Stimulated activated CD4-positive, alpha-beta T cell treated with anti-CD3 and anti-CD28 coated beads, Interleukin-2, amount 100 ng/mL, for 24 hours (primary cell): ENCODE results near the gene PRSS56.
"Not testable (repeated sequence)": the region's sequence is repeated elsewhere in the genome, so short reads cannot be mapped to it uniquely, and the experiment has no call there.

Experiments used
- DNase-seq, 2 donors: peaks; one replicate each; pipeline ENCODE4 v3.0.0-alpha.2; 2020

Gene PRSS56

GRCh38 chr2:232542715-232543467 is 22.7 kb downstream of the PRSS56 start:
- DNase-seq = no peak

DNA sequence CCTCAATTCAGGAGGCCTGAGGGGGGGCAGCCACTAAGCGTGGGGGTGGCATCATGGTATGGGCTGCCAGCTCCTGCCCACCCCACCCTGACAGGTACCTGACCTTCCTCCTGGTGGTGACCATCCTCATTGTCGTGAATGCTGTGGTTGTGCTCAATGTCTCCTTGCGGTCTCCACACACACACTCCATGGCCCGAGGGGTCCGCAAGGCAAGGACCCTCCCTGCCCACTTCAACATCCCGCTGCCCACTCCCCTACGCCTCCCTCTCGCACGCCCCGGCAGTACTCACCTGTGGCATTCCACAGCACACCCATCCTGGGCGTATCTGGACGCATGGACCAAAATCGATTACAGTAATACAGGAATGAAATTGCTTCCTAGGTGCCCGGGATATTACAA is 23.3 kb downstream of the PRSS56 start:
- no peak for DNase-seq

GRCh38 chr2:232543928-232544631 is 23.9 kb downstream of the PRSS56 start:
- DNase-seq = no peak

GRCh38 chr2:232544674-232545073 is 24.5 kb downstream of the PRSS56 start:
- no peak for DNase-seq

GRCh38 chr2:232545511-232546375 is 25.6 kb downstream of the PRSS56 start:
- DNase-seq = no peak

- DNase-seq = no peak
Measured at GRCh38 chr2:232547991-232548390, 27.8 kb downstream of the PRSS56 start.

GRCh38 chr2:232549655-232550353 is 29.6 kb downstream of the PRSS56 start:
- DNase-seq = no peak

DNA sequence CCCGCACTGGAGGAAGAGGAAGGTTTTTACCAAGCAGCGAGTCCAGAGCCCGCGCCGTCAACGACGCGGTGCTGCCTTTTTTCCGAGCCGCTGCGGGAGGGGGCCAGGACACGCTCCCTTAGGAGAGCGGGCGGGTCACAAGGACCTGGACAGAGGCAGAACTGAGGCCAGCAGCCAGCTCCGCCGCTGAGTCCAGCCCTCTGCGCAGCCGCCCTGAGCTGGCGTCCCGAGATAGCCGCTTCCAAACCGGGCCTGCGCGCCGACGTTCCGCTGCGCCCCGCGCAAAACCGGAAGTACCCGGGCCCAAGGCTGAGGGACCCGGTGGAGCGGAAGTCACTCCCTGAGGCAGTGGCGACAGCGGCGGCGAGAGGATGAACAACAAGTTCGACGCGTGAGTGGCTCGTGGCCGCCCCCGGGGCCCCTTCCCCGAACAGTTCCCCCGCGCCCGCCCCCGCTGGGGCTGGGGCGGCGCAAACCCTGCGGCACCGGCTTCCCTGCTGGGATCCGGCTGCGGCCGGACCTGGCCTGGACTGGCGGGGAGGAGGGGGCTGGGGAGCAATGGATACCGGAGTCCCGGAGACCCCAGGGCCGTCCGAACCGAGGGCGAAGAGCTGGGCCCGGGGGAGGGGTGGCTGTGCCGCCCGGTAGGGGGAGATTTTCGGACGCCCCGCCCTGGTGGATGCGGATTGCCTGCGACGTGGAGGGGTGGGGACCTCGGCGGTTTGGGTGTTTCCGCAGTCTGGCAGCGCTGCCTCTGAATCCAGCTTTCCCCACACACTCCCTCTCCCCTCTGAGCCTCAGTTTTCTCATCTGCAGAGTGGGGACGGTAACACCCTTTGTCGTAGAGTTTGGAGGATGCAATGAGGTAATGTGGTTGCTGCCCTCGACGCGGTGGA is 30.4 kb downstream of the PRSS56 start, which contains the start of the genes EIF4E2 and TIGD1:
Gene EIF4E2, plus strand, starts transcription at position 336 of the 896 bp plus-strand sequence. Its CDS starts 36 bp downstream, at position 372.
Gene TIGD1, minus strand, starts transcription at position 204 of the 896 bp plus-strand sequence. CDS start 675 bp downstream, outside the sequence.
- DNase-seq = peak; percentile 93 to 94

DNA sequence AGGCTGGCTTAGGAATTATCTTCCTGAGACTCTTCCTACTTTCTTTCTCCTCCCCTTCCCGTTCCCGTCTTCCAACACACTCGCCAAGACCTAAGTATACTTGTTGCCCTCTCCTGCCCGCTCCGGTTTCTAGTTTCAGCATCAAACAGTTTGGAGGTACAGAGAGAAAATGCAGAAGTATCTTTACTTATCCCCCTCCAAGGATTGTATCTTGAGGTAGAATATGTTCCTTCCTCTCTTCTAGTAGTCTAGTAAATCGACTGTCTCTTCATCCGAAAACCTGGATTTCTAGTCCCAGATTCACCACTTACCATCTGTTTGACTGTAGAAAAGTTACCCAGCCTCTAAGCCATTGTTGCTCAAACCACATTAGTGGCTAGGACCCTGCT is 31.1 kb downstream of the PRSS56 start:
- DNase-seq = no peak

DNA sequence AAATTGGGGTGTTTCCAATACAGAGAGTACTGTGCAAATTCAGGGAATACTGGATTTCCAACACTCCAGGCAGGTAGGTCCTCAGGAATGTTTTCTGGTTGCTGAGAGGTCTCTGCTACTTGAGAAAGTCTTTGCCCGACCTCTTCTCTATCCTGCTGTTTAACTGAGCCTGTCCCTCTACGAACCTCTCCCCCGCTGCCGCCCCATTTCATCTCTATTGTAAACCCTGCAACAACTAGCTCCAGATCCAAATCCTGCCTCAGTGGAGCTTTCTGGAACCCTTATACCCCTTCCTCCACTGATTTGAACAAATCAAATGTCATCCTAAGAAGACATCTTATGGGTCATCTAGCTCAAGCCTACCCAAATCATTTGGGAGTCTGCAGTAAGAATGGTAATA is 31.6 kb downstream of the PRSS56 start:
- DNase-seq = no peak

- DNase-seq = no peak
Measured at GRCh38 chr2:232556426-232556825, 36.2 kb downstream of the PRSS56 start.

- no peak for DNase-seq
Measured at GRCh38 chr2:232562515-232563151, 42.4 kb downstream of the PRSS56 start.

DNA sequence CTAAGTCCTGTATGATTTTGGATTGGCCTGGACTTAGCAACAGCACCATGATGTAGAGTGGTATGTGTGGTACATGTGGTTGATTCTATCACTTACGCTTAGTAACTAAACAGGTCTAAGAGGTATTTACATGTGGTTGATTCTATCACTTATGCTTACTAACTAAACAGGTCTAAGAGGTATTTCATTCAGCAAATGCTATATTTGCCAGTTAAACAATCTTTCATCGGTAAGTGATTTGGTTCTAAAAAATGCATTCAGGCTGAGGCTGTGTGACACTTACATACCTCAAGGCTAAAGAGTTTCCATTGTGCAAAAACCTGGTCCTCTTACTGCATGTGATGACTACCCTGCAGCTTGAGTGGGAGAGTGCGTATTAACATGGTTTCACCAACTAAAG is 43.4 kb downstream of the PRSS56 start:
- DNase-seq = no peak

GRCh38 chr2:232567721-232568120 is 47.5 kb downstream of the PRSS56 start:
- DNase-seq = no peak

GRCh38 chr2:232568161-232568560 is 48.0 kb downstream of the PRSS56 start:
- no peak for DNase-seq

DNA sequence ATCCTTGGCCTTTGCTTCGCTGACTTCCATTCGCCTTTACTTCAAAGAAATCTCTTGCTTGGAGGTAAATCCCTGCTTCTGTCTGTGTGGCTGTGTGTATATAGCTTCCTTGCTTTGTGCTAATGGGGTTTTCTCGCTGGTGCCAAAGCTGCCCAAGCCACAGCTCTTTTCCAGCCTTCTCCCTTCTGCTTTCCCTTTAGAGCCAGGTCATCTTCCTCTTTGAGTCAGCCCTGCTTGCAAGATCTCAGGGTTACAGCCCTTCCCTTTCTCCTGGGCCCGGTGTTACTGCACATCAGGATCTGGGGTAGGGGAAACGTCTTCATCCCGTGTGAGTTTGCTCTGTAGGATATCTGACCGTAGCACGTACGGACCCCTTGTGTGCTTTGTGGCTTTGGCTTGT is 49.4 kb downstream of the PRSS56 start:
- DNase-seq = no peak

DNA sequence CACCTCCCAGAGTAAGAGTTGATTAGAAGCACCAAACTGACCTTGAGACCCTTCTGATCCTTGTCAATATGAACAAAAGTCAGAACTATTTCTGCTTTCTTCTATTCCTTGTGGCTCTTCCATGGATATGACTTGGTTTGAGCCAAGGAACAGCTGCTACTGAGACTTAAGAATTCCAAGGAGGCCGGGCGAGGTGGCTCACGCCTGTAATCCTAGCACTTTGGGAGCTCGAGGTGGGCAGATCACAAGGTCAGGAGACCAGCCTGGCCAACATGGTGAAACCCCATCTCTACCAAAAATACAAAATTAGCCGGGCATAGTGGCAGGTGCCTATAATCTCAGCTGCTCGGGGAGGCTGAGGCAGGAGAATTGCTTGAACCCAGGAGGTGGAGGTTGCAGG is 50.3 kb downstream of the PRSS56 start:
- DNase-seq = not testable (repeated sequence)

DNA sequence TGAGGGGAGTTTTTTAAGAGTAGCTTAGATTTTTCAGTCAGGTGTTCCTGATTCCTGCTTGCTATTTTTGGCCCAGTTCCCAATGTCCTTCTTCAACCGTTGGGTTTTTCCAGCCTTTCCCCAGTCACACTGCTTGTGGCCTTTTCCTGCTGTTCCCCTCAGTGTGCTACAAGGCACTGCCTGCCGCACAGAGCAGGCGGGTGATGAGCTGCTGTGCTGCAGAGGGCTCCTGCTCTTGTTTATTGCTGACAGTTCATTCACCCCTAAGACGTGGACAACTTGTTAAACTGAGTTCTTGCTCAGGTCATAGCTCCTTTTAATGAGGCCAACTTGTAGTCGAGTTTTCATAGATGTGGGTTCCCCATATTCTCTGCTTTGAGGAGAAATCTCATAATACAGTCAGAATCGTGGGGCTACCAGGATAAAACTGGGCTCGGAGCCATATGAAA is 50.9 kb downstream of the PRSS56 start:
- no peak for DNase-seq

DNA sequence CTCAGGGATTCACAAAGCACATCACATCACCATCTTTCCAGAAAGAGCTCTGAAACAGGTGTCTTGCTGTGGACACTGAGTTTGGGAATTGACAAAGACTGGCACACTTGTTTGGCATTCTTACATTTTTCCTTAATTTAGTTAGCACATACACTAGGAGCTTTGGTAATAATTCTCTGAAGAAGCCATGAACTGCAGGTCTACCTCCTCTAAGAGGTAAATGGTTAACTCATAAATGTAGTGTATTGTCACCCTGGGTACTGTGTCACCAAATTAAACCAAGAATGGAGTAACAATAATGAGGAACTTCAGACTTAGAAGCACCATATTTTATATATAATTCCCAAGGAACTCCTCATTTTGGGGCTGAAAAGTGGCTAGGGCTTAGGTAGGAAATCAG is 52.9 kb downstream of the PRSS56 start:
- no peak for DNase-seq

DNA sequence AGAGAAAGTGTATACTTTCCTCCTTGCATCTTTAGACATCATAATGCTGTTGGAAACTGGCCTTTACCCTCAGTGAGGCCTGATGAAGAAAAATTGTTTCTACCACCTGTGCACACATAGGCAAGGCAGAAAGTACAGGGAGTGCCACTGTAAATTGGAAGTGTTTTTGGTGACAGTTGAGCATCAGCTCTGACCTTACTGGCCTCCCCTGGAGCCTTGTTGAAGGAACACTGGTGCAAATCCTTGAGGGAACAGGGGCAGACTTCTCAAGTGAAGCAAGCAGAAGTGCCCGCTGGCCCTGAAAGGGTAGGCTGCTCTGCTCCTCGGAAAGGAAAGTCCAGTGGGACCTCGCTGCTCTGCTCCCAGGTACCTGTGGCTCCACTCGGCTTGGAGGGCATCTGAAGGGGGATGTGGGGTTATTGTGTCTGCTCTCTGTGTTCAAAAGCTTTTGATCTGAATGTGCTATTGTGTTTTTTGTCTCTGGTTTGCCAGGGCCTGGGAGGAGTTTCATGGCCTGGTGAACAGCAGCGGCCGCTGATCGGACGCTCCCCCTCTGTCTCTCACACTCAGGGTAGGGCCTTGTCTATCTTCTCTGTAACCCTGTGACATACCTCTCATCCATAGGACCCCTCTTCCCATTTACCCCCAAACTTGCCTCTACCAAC is 53.7 kb downstream of the PRSS56 start:
- DNase-seq = no peak
